A549 treated with AZD9567 at 1 μM for 4 hours (cell line): ENCODE data around the gene ABHD11. TPM values are rescaled to one million over a fixed set of nuclear protein-coding genes. Genes with fewer than 3 reads are reported as not detected.

ENCODE experiments used
- total RNA-seq: library from RNA; stranded (reverse); fragments of 200-300 nt; extraction: Qiagen RNA extraction; gene quantifications from 5 replicates; pipeline ENCODE4 v1.2.3, GENCODE V29; 2022; ENCODE audit not compliant: insufficient read depth

ABHD11 gene
- total RNA-seq: 25.8 to 38.2 TPM (median 26.9 TPM) in 5 replicates

GRCh38 chr7:73738612-73739386 is at the start of gene ABHD11:
Gene ABHD11 (minus strand): TSS chr7:73738802. CDS start chr7:73738770, 32 bp downstream.

GRCh38 chr7:73770002-73770859 is 31.6 kb upstream of the ABHD11 start, which contains the start of gene CLDN3:
Gene CLDN3 (minus strand): TSS chr7:73770270. CDS start chr7:73770049, 221 bp downstream.

GRCh38 chr7:73718905-73719805 is 19.4 kb downstream of the ABHD11 start, which contains the start of gene STX1A:
Gene STX1A (minus strand): TSS chr7:73719669. CDS start chr7:73719631, 38 bp downstream.

Other genes with a start within 250 kb of the ABHD11 start
- gene BAZ1B, start 216.5 kb downstream of the ABHD11 start, total RNA-seq: 50.1 to 62.0 TPM (median 56.3 TPM) in 5 replicates
- 62.5 to 75.3 TPM (median 70.1 TPM) in 5 replicates for gene BCL7B, start 181.1 kb downstream of the ABHD11 start, total RNA-seq
- 49.1 to 56.0 TPM (median 50.6 TPM) in 5 replicates for gene TBL2, start 160.2 kb downstream of the ABHD11 start, total RNA-seq
- 0.59 to 1.3 TPM (median 1.2 TPM) in 5 replicates for gene MLXIPL, start 114.3 kb downstream of the ABHD11 start, total RNA-seq
- gene VPS37D, start 71.0 kb downstream of the ABHD11 start, total RNA-seq: 3.4 to 4.7 TPM (median 4.3 TPM) in 5 replicates
- 6.9 to 10.6 TPM (median 9.7 TPM) in 5 replicates for gene DNAJC30, start 55.3 kb downstream of the ABHD11 start, total RNA-seq
- gene BUD23, start 55.2 kb downstream of the ABHD11 start, total RNA-seq: 121 to 158 TPM (median 128 TPM) in 5 replicates
- gene STX1A, start 19.1 kb downstream of the ABHD11 start, total RNA-seq: 43.1 to 71.4 TPM (median 70.4 TPM) in 5 replicates
- 2.9 to 3.4 TPM (median 3.1 TPM) in 4 of 5 replicates, not detected in the other for gene CLDN3, start 31.5 kb upstream of the ABHD11 start, total RNA-seq
- gene CLDN4, start 92.2 kb upstream of the ABHD11 start, total RNA-seq: 2.9 to 4.1 TPM (median 3.4 TPM) in 5 replicates
- 6.4 to 10.8 TPM (median 9.5 TPM) in 5 replicates for gene METTL27, start 103.7 kb upstream of the ABHD11 start, total RNA-seq
- 0.09 to 0.13 TPM in 2 of 5 replicates, not detected in the others for gene TMEM270, start 122.4 kb upstream of the ABHD11 start, total RNA-seq